ENCODE results near the gene VASH2.
A peak's percentile ranks its signal among the peaks of the same experiment; 100 is the strongest.
"Not testable (repeated sequence)": the region's sequence is repeated elsewhere in the genome, so short reads cannot be mapped to it uniquely, and the experiment has no call there.

VASH2 gene

DNA sequence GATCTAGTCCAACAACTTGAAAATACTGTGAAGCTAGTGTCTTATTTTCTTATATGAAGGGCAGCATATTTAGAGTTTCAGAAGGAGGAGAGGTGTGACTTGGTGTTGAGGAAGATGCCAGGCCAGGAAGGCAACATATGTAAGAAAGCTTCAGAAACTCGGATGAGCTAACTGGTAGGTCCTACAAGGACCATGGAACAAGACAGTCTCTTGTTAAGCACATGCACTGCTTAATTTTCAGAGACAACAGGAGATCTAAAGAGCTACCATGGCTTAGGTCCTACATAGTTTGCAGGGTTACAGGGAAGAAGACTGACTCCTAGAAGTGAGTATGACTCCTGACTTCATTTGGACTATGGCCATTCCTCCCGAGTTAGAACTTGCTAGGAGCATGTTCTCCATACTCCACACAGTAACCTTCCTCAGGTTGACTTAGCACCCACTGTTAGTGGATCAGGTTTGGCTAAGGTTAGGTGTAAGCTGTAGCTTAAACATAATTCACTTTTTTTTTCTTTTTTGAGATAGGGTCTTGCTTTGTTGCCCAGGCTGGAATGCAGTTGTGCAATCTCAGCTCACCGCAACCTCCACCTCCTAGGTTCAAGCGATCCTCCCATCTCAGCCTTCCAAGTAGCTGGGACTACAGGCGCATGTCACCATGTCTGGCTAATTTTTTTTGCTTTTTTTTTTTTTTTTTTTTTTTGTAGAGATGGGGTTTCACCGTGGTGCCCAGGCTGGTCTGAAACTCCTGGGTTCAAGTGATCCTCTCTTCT, 34.4 kb downstream of the VASH2 start:
- DNase-seq (ENCODE audit: low read depth in 2 of 2) = no peak
- TF ChIP-seq, protein P1, sequence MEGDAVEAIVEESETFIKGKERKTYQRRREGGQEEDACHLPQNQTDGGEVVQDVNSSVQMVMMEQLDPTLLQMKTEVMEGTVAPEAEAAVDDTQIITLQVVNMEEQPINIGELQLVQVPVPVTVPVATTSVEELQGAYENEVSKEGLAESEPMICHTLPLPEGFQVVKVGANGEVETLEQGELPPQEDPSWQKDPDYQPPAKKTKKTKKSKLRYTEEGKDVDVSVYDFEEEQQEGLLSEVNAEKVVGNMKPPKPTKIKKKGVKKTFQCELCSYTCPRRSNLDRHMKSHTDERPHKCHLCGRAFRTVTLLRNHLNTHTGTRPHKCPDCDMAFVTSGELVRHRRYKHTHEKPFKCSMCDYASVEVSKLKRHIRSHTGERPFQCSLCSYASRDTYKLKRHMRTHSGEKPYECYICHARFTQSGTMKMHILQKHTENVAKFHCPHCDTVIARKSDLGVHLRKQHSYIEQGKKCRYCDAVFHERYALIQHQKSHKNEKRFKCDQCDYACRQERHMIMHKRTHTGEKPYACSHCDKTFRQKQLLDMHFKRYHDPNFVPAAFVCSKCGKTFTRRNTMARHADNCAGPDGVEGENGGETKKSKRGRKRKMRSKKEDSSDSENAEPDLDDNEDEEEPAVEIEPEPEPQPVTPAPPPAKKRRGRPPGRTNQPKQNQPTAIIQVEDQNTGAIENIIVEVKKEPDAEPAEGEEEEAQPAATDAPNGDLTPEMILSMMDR (IDR thresholded peaks at IDR 0.05; ENCODE audit: low read depth, low read length) = no peak
- H3K4me3 ChIP-seq (replicated peaks in 1 of 2; ENCODE audit: low read depth in 2 of 2, low read length in 2 of 2) = no peak overlapping the region

DNA sequence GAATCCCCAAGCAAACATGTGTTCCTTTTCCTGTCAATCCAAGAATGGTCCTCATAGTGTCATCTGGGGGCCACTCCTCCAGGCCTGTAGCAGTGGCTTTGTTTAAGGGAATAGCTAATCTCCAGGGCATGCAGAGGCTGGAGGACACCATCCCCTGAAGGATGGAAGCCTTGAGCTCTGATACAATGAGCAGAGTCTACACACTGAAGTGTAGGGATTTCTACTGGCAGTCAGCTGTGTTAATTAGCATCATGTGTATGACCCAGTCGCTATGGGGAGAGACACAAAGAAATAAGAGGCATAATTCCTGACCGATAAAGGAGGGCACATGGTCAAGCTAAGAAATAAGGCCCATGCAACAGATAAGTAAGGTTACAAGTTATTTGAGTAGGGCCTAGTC, 36.2 kb downstream of the VASH2 start:
- no peak for DNase-seq (ENCODE audit: low read depth in 2 of 2)
- H3K4me3 ChIP-seq (replicated peaks in 1 of 2; ENCODE audit: low read depth in 2 of 2, low read length in 2 of 2) = no peak overlapping the region
- TF ChIP-seq, protein P1 (IDR thresholded peaks at IDR 0.05; ENCODE audit: low read depth, low read length) = no peak

DNA sequence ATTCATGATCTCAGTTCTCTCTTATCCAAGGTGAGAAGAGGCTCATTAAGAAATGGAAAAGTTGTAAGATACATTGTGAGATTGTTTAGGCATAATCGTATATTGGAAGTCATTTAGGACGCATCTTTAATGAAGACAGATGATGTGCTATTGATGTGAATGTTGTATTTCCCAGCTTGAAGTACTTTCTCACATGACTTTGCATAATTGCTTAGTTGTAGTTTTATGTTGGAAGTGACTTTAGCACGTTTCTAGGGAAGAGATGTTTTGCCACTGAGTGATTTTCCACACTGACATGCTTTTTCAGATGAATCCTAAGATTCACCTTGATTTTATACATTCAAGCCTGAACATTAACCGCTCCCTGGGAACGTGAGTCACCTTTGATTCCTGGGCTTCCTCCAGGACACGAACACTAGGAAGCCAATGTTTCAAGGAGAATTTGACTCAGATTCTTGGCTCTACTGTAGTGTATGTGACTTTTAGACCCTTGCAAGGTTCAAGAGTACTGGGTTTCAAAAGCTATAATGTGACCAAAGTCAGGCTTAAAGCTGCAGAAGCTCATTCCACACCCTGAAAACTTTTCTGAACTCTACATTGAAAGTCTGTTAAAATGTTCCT, 37.5 kb downstream of the VASH2 start:
- no peak overlapping the region for H3K4me3 ChIP-seq (replicated peaks in 1 of 2; ENCODE audit: low read depth in 2 of 2, low read length in 2 of 2)
- DNase-seq (ENCODE audit: low read depth in 2 of 2) = peak; percentile 28 to 56
- TF ChIP-seq, protein P1 (IDR thresholded peaks at IDR 0.05; ENCODE audit: low read depth, low read length) = no peak

DNA sequence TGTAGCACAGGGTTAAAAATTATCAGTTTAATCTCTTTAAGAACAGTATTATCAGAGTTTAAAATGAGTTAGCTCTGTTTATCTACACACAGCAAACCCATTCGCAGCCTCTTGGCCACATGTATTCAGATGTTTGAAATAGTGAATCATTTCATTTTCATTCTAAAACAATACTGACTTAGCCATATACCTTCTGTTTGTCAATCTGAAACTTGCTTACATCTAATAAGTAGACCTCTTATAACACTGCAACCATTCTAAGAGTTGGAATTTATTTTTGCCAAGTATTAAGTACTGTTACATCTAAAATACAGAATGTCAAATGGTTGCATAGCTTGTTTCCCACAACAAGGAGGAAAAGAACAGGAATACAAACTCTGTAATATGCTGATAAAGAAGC, 39.9 kb downstream of the VASH2 start:
- no peak for DNase-seq (ENCODE audit: low read depth in 2 of 2)
- H3K4me3 ChIP-seq (replicated peaks in 1 of 2; ENCODE audit: low read depth in 2 of 2, low read length in 2 of 2) = no peak overlapping the region
- TF ChIP-seq, protein P1 (IDR thresholded peaks at IDR 0.05; ENCODE audit: low read depth, low read length) = no peak

DNA sequence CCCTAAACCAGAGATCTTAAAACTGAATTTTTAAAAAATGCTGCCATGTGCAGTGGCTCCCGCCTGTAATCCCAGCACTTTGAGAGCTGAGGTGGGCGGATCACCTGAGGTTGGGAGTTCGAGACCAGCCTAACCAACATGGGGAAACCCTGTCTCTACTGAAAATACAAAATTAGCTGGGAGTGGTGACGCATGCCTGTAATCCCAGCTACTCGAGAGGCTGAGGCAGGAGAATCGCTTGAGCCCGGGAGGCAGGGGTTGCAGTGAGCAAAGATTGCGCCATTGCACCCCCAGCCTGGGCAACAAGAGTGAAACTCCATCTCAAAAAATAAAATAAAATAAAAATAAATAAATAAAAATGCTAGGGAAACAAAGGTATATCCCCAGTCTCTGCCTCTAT, 43.6 kb downstream of the VASH2 start:
- DNase-seq (ENCODE audit: low read depth in 2 of 2); H3K4me3 ChIP-seq (replicated peaks in 1 of 2; ENCODE audit: low read depth in 2 of 2, low read length in 2 of 2): not testable (repeated sequence)

DNA sequence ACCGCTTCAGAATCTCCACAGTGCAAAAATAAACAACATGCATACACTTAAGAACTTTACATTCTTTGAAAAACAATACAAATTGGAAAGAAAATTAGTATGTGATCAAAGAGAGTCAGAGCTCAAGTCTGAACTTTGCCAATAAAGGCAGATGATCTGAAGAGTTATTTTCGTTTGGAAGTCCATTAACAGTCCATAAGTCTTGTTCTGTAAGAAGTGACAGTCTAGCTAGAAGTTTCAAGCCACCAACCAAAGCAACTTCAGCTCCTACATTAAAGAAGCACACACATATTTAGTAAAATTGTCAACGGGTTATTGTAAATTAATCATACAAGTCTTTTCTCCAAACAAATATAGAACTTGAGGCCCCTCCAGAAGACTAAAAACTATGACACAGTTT, 44.6 kb downstream of the VASH2 start:
- TF ChIP-seq, protein P1 (IDR thresholded peaks at IDR 0.05; ENCODE audit: low read depth, low read length) = no peak
- DNase-seq (ENCODE audit: low read depth in 2 of 2) = no peak
- no peak overlapping the region for H3K4me3 ChIP-seq (replicated peaks in 1 of 2; ENCODE audit: low read depth in 2 of 2, low read length in 2 of 2)

DNA sequence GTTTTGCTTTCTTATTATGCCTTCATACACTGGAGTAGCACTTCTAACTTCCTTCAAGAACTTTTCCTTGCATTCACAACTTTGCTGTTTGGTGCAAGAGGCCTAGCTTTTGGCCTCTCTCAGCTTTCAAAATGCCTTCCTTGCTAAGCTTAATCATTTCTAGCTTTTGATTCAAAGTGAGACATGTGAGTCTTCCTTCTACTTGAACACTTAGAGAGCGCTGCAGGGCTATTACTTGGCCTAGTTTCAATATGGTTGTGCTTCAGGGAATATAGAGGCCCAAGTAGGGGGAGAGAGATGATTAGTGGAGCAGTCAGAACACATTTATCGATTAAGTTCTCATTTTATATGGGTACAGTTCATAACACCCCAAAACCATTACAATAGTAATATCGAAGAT, 52.9 kb downstream of the VASH2 start:
- no peak for DNase-seq (ENCODE audit: low read depth in 2 of 2)
- no peak overlapping the region for H3K4me3 ChIP-seq (replicated peaks in 1 of 2; ENCODE audit: low read depth in 2 of 2, low read length in 2 of 2)
- TF ChIP-seq, protein P1 (IDR thresholded peaks at IDR 0.05; ENCODE audit: low read depth, low read length) = no peak

Data from cardiac fibroblast (primary cell).